ENCODE results near the gene MTERF2. TPM values are rescaled to one million over a fixed set of nuclear protein-coding genes. Genes with fewer than 3 reads are reported as not detected.
A peak's percentile ranks its signal among the peaks of the same experiment; 100 is the strongest.

MTERF2 gene
- total and polyA plus RNA-seq, 5 experiments from 2014 or later = 4.4 to 14.3 (median 9.3) TPM

DNA sequence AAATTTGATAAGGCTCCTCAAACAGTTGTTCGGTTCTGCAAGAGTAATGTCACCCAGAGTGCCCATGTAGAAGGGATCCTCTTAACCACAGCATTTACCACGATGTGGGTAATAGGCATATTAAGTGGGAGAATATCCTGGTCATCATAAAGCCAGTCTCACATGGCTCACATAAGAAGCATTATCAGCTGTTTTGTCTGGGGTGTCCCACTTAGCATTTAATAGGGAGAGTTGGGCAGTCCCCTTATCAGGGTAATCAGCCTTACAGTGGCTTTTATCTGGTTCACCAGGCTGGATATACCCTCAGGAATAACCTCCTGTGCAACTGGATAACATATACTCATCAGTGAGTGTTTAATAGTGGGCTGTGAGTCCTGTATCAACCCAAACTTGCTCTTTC, 44.2 kb downstream of the MTERF2 start:
- H3K36me3 Mint-ChIP-seq = peaks cover 0 to 2% (median 0%) of the 10 kb centered on the region in 3 donors
- POLR2A ChIA-PET = interaction anchor here (0.7 kb wide), 1 partner anchor 11 kb away, joined by 3 read pairs; no protein-coding TSS in a partner anchor
- no peak for ATAC-seq

GRCh38 chr12:106941481-106942156, 45.3 kb downstream of the MTERF2 start:
- ATAC-seq (no peak), DNase-seq (no peak)
- Mint-ChIP-seq H3K4me3 (no peak overlapping the region), H3K36me3 (peaks cover 0 to 2% (median 0%) of the 10 kb centered on the region in 3 donors), H3K9me3 (peaks cover 0 to 2% (median 0%) of the 10 kb centered on the region in 9 donors), H3K27me3 (peaks cover 0 to 8% (median 0%) of the 10 kb centered on the region in 5 donors), H3K27ac (peak overlapping the region in 1 of 10 donors; percentile 26), H3K4me1 (no peaks in the 10 kb centered on the region)
- POLR2A ChIA-PET = no interaction called here

More for the DNA sequence above, 44.2 kb downstream of the MTERF2 start:
- Mint-ChIP-seq H3K27ac (no peak overlapping the region), H3K4me3 (no peak overlapping the region), H3K4me1 (no peaks in the 10 kb centered on the region), H3K9me3 (peaks cover 0 to 2% (median 0%) of the 10 kb centered on the region in 9 donors), H3K27me3 (peaks cover 0 to 9% (median 0%) of the 10 kb centered on the region in 5 donors)
- DNase-seq = no peak

GRCh38 chr12:106934277-106934676, 52.7 kb downstream of the MTERF2 start:
- ATAC-seq (no peak), DNase-seq (no peak)
- peaks cover 6 to 42% (median 14%) of the 10 kb centered on the region in 5 donors for H3K27me3 Mint-ChIP-seq
- H3K9me3 Mint-ChIP-seq = no peaks in the 10 kb centered on the region
- no peaks in the 10 kb centered on the region for H3K36me3 Mint-ChIP-seq
- no peak overlapping the region for H3K4me3 Mint-ChIP-seq
- no peaks in the 10 kb centered on the region for H3K4me1 Mint-ChIP-seq
- POLR2A ChIA-PET = no interaction called here
- peak overlapping the region in 1 of 10 donors; percentile 72 for H3K27ac Mint-ChIP-seq

Other genes with a start within 250 kb of the MTERF2 start
- gene RIC8B, start 212.5 kb downstream of the MTERF2 start, total RNA-seq = 10 to 100 TPM; 14.6 to 17.6 TPM
- gene RIC8B, start 212.5 kb downstream of the MTERF2 start, polyA plus RNA-seq = 1 to 10 TPM; 4.8 to 5.4 (median 5.2) TPM
- gene TMEM263, start 31.2 kb downstream of the MTERF2 start, total RNA-seq = 10 to 100 TPM; 47.2 to 53.1 TPM
- 10 to 100 TPM; 38.7 to 54.7 (median 38.9) TPM for gene TMEM263, start 31.2 kb downstream of the MTERF2 start, polyA plus RNA-seq
- 10 to 100 TPM; 36.8 to 37.9 TPM for gene CRY1, start 106.4 kb upstream of the MTERF2 start, total RNA-seq
- 10 to 100 TPM; 26.1 to 30.7 (median 26.5) TPM for gene CRY1, start 106.4 kb upstream of the MTERF2 start, polyA plus RNA-seq